Subcutaneous adipose tissue (tissue), 4 donors: ENCODE data around the gene PSKH1. TPM values are rescaled to one million over a fixed set of nuclear protein-coding genes. Genes with fewer than 3 reads are reported as not detected.

Source experiments
- CTCF ChIP-seq: fragments of 450-650 bp; IDR thresholded peaks from one replicate; pipeline ENCODE4 v1.5.1; 2016; ENCODE audit warnings: low read depth, mild to moderate bottlenecking, control low read depth, antibody characterized with exemption, moderate library complexity
- total RNA-seq, 4 donors: library from RNA; depleted of rRNA; stranded (reverse); fragments of >200 nt; gene quantifications; one replicate each; pipeline ENCODE4 v1.1.0, GENCODE V29; 2016

PSKH1 gene
- total RNA-seq, 4 donors from 2014 or later: 7.0 to 28.4 (median 10.9) TPM

DNA sequence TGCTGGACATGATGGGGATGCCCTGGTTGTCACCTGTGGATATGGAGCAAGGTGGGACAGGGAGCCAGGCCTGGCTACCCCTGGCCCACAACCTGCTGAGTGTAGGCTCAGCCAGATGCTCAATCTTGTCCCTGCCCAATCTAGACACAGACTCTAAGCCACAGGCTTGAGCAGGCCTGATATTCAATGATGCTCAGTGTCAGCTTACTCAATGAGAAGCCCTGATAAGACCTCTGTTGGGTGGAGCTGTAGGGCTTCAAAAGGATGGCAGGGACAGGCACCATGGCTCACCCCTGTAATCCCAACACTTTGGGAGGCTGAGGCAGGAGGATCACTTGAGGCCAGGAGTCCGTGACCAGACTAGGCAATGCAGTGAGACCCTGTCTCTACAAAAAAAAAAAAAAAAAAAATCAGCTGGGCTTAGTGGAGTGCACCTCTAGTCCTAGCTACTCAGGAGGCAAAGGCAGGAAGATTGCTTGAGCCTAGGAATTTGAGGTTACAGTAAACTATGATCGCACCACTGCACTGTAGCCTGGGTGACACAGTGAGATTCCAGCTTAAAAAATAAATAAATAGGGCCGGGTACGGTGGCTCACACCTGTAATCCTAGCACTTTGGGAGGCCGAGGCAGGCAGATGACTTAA lies 47.5 kb downstream of the PSKH1 start:
- TF ChIP-seq CTCF: no peak

DNA sequence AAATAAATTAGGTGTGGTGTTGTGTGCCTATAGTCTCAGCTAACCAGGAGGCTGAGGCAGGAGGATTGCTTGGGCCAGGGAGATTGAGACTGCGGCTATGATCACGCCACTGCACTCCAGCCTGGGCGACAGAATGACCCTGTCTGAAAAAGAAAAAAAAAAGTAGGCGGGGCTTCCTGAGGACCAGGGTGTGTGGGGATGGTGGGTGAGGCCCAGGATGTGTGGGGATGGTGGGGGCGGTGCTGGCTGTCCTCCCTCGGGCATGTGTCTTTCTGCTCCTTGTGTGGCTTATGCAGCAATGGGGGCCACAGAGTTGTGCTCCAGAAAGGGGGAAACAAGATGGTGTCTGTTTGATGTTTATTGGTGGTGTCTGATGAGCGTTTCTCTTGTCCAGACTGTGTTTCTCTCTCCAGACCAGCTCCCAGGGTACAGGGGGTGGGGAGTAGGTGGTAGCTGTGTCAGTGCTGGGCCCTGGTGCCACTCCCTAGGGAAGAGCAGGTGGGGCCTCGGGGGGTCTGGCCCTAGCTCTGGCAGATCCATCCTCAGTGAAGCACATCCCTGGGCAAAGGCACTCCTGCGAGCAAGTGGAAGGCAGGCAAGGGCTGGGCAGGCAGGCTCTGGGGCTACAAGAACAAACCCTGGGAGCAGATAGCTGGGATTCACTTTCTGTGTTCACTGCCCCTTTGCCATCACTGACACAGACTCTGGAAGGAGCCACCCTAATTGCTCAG lies 48.6 kb downstream of the PSKH1 start:
- TF ChIP-seq CTCF: no peak

GRCh38 chr16:67942200-67942509 lies 49.1 kb downstream of the PSKH1 start:
- no peak for TF ChIP-seq CTCF

GRCh38 chr16:67942510-67943255 lies 49.6 kb downstream of the PSKH1 start:
- no peak for TF ChIP-seq CTCF

GRCh38 chr16:67943256-67943618 lies 50.2 kb downstream of the PSKH1 start:
- TF ChIP-seq CTCF: no peak

GRCh38 chr16:67943619-67944504 lies 50.8 kb downstream of the PSKH1 start, which contains the start of gene LCAT:
Gene LCAT (minus strand): TSS chr16:67944120. CDS start chr16:67944101, 19 bp downstream.
- TF ChIP-seq CTCF: no peak
